ENCODE measurements around the gene ADARB2.

Gene ADARB2

DNA sequence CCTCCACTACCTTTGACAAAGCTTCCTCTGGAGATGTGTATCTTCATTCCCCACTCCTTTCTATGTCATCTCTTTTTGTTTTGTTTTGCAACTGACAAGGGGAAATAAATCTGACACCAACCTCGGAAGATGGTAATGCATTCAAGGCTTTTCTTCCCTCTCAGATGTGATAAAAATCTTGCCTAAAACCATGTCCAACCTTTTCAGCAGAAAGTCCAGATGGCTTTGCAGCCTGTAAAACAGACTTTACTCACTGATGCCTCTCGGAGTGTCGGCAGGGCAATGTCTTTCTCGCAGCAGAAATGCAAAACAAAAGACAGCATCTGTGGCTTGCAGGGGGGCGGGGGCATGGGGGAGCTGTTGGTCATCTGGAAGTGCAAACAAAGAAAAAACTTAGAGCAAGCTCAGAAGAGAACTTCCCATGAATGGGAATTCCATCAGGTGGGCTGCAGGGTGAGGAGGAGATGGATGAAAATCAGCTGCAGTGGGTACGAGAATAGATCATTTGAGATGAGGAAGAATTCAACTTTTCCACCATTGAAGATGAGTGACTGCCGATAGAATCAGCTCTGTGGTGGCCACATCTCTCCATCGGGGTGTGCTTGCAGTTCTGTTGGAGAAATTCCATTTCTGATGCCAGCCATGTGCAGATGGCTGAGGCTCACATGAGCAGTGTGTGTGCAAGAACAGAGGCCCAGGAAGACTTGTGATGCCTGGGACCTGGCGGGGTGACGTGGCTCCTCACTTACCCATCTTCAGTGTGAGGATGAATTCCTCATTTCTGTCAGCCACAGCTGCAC, 443.5 kb downstream of the ADARB2 start:
- DNase-seq (ENCODE audit: low read depth, low spot score), result no peak

DNA sequence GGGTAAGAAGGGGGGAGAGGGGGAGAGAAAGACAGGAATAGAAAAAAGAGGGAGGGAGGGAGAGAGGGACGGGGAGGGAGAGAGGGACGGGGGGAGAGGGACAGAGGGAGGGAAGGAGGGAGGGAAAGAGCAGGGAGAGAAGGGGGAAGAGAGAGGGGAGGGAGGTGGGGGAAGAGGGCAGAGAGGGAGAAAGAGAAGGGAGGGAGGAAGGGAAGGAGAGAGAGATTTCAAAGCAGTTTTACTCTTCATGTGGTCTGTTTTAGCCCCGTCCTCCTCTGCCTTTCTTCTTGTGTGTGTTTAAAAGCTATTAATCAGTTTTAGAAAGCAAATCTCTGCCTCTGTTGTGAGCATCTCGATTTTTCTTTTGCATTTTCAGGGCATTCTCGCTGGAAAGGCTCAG, 444.2 kb downstream of the ADARB2 start:
- DNase-seq (ENCODE audit: low read depth, low spot score), result no peak

DNA sequence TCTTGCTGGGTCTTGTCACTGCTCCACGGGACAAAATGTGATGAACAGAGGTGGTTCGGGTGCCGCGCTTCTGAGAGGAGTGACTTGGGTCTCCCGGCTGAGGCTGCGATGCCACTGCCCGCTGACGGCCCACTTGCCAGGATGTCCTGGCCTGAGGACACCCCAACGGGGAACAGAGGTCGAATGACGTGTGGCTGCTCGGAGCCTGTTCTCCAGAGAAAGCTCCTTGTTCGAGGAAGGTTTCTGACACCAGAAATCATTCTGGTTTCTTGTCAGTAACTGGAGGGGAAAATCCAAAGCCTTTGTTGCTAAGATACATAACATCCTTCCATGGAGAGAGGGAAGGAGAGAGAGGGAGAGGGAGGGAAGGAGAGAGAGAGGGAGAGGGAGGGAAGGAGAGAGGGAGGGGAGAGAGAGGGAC, 444.7 kb downstream of the ADARB2 start:
- DNase-seq (ENCODE audit: low read depth, low spot score), result no peak

DNA sequence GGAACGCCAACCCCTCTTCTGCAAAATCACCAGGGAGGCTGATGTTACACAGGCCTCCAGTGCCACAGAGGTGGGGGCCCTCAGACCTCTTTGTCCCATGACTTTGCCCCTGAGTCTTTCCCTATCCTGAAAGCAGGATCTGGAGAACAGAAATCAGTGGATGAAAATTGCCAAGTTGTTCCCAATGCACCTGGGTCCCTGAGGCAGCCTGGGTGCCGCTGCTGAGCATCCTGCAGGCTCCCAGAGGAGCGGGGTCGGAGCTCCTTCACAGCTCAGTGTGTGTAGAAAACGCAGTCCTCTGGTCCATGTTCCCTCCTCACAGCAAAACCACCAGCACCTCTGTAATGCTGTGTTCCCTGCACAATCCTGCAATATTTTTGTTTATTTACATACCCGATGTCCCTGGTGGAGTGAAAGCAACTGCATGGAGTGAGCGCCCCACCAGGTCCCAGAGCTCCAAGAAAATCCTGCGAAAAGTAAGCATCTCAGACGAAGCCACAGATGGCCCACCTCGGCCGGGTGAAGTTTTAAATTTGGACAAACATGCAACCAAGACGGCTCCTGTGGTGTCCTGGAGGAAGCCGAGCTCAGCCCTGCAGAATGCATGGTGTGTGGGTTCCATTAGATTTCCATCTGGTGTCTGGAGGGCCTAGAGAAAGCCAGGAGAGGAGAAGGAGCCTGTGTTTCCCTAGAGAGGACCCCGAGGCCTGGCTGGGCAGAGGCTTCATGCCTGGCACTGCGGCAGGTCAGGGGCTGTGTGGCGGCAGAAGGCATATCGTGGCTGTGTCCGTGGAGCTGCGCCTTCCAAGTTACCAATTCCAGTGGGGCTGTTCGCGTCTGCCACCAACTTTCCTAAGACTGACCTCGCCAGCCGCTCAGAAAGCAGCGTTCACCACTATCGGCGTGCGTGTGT, 445.9 kb downstream of the ADARB2 start:
- DNase-seq (ENCODE audit: low read depth, low spot score), result no peak

DNA sequence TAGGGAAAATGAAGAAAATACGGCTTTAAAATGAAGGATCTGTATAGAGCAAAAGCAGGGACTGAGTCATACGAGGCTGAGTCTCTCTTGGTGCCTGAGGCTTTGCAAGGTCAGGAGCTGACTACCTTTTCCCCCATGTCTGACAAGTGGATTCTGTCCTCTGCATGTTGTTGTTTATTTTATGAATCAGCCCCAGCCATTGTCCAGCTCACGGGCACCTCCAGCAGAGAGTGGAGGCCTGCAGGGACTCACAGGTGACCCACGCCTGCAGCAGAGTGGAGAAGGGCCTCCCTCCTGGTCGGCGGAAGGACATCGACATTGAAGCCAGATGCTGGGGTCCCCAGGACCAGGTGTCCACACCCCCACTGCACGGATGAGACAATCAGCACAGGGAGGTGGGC, 447.3 kb downstream of the ADARB2 start:
- no peak for DNase-seq (ENCODE audit: low read depth, low spot score)

DNA sequence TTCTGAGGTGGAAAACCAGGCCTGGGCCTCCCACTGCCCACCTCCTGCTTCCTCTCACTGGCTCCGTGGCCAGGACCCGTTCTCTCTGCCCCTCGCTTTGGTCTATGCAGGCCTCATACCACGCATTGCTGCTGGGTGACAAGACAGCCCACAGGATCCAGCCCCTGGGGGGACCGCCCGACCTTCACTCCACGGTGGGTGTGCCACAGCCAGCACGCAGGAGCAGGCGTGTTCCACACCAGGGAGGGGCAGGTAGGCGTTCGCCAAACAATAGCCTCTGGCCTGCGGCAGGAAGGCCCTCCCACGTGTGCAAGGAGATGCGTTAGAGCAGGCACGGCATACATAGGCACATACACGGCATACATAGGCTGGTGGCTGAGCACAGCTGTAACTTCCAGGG, 447.7 kb downstream of the ADARB2 start:
- DNase-seq (ENCODE audit: low read depth, low spot score), result no peak

DNA sequence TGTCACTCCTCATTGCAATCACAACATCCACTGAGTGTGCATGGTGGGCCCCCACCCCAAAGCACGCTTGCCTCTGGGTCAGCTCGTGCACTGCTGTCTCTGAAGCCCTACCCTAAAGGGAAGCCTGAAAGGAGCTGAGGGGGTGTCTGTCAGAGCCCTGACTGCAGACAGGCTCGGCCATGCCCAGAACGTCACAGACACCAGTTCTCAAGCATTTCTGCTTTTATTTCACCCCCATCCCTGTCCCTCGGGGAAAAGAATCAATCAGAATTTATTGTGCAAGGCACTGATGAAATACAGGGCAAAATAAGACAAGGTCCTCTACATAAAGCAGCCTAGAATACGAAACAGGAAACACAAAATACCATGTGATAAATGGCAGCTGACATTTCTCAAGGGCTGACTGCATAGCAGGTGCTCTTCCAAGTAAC, 449.3 kb downstream of the ADARB2 start:
- no peak for DNase-seq (ENCODE audit: low read depth, low spot score)

DNA sequence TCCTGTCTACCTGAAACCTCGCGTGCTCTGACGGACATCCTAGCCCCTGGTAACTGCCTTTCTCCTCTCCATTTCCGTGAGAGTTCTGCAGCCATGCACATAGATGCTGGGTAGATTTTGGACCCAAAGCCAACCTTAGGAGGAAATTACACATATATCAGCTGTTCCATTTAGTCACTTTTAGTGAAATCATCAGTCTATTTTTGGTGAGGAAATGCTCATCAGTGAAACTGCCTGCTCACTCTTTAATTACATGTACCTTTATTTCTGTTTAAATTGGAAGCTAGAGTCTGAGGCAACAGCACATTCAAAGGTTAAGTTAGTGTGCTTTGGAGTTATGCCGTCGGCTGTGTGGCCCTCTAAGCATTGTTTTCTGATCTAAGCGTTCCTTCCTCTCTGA, 449.8 kb downstream of the ADARB2 start:
- DNase-seq (ENCODE audit: low read depth, low spot score), result no peak

DNA sequence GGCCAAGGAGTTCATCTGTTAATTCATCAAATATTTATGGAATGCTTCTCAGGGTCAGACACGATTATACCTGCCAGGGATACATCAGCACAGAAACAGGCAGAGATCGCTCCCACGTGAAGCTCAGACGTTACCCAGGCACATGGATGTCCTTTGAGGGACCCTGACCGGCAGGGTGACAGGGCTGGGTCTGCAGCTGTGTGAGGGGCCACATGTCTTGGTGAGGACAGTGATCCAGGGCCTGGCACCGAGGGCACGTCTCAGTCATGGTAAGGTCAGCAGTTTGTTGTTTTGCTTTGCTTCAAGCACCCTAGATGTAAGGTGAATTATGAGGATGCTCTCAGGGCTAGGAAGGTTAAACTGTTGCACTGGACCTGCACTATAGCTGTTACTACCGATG, 453.2 kb downstream of the ADARB2 start:
- no peak for DNase-seq (ENCODE audit: low read depth, low spot score)

DNA sequence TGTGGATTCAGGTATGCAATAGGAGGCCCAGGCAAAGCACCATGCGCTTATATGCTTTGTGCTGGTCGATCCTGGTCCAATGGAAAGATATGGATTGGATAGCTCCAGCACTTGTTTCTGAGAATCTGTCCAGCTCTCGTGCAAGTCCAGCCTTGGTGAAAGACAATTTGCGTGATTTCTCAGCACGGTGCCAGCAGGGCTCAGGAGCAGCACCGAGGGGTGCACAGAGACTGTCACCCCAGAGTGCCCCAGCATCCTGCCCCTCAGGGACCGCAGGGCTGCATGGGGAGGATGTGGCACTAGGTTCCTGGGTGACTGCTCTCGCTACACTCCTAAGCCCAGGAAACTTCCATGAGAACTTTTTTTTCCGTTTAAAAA, 455.9 kb downstream of the ADARB2 start:
- DNase-seq (ENCODE audit: low read depth, low spot score), result no peak

DNA sequence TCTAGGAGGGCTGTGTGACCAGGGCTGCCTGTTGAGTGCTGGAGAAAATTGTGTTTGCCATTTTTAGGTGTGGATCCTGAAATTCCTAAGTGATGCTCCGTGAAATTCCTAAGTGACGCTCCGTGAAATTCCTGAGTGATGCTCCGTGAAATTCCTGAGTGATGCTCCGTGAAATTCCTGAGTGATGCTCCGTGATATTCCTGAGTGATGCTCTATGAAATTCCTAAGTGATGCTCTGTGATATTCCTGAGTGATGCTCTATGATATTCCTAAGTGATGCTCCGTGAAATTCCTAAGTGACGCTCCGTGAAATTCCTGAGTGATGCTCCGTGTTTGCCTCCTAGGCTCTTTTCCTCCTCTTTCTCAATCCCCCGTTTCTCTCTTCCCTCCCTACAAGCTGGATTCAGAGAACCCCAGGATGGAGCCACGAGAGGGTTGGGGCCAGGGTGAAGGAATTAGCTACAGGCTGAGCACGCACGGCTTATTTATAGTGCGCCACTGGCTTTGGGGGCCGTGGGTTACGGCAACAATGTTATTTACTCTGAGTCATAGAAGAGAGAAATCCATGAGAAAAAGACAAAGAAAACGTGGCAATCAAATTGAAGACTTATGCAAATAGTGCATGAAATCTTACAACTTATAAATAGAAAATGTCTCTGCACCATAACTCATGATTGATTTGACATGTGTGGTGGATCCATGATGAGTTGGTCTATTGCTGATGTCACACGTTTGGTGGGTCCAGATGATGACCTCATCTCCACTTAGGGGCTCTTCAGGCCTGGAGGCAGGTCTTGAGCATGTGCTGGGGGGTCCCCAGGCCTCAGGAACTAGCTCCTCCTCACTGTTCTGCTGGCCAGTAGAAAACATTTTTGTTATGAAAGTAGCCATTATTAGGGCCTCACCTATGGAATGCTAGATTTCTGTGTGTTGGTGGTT, 456.6 kb downstream of the ADARB2 start:
- DNase-seq (ENCODE audit: low read depth, low spot score), result no peak

DNA sequence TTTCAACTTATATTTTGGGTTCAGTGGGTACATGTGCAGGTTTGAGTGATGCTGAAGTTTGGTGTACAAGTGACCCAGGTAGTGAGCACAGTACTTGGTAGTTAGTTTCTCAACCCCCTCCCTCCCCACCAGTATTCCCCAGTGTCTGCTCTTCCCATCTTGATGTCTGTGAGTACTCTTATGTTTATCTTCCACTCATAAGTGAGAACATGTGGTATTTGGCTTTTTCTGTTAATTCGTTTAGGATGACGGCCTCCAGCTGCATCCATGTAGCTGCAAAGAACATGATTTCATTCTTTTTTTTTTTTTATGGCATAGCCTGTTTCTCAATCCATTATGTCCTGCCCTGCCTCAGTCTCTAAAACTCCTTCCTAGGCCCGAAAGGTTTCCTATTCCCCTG, 459.0 kb downstream of the ADARB2 start:
- DNase-seq (ENCODE audit: low read depth, low spot score), result no peak

DNA sequence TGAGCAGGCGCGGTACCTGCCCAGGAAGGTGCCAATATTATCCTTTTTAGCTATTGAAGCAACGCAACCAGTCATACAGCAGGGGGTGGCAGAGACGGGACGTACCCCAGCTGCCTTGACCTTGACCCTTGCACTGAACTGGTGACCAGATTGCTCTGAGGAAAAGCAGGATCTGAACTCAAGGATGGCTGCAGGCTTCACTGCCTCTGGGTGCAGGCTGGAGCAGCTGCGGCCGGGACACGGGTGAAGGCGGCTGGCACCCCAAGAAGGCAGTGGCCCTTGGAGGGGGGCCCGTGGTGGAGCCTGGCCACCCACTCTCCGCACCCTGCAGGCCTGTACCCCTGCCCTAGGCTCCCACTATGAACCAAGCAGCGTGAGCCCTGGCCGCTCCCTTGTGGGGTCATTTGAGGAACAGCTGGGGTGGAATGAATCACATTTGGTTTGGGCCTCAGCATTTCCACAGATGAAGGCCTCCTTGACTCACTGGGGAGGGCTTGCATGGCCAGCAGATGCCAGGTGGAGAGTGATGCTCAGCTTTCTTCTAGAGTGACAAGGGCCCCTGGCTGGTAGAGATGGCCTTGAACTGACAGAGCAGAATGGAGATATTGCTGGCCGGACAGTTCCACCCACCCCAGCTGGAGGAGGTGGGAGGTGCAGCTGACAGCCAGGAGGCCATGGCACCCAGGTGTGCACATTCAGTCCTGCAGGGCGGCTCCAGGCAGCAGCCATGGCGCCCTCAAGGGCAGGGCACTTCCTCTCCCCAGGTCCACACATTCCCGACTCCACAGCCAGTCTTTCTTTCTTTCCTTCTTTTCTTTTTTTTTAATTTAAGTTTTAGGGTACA, 462.4 kb downstream of the ADARB2 start:
- DNase-seq (ENCODE audit: low read depth, low spot score), result no peak

DNA sequence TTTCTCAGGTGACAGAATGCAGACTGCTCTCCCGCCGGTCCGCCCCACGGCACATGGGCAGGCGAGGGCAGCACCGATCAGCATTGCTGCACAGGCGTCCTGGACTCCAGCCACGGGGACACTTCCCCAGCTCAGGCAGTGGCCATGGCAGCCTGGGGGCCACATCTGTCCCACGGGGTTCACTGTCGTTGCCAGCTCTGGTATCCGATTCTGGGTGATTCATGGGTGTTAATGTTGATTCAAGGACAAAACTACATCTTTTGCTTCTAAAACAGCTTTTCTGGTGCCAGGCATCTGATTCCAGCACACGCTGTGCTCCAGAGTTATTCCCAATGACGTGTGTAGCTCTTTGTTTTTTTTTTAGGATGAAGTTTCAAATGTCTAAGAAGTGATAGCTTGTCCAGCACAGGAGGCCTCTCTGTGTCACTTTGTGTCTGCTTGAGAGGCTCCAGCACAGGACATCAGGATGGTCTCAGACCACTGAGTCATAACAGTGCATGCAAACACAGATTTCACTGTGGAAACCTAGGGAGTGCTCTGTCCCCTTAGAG, 463.1 kb downstream of the ADARB2 start:
- DNase-seq (ENCODE audit: low read depth, low spot score), result no peak

DNA sequence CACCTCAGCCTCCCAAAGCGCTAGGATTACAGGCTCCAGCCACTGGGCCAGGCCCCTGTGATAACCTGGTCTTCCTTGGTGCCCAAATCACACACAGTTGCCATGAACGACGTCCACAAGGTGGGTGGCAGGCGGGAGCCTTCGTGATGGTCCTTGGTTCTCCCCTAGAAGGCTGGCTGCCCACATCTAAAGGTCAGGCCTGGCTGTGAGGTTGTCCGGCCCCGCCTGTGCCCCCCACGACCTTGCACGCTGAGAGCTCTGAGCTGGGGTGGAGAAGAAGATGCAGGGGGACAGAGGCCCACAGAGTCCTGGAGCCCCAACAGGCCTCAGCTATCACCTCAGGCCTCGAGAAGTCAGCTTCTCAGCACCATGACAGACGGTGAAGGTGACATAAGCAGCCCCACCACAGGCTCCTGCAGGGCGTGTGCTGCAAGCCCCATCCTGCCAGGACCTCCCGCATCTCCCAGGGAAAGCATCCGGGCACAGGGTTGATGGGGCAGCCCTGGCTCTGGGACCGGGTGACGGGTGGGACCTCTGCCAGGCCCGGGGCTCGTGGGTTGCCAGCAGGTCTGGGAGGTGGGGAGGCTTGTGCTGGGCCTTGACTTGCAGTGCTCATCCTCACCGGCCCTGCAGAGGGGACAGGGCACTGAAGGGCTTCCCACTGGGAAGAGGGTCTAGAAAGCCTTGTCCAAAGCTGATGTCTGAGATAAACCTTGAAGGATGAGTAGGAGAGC, 463.8 kb downstream of the ADARB2 start:
- no peak for DNase-seq (ENCODE audit: low read depth, low spot score)

DNA sequence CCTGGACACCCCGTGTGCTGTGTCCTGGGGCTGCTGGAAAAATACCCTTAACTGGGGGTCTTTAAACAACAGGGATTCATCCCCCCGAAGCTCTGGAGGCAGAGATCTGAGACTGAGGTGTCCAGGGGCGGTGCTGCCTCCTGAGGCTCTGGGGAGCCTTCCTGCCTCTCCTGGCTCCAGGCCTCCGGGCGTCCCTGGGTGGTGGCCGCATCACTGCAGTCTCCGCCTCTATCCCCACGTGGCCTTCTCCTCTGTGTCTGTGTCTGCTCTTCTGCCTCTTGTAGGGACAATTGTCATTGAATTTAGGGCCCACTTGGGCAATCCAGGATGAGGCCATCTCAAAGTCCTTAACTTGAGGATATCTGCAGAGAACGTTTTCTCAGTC, 464.6 kb downstream of the ADARB2 start:
- DNase-seq (ENCODE audit: low read depth, low spot score), result no peak

DNA sequence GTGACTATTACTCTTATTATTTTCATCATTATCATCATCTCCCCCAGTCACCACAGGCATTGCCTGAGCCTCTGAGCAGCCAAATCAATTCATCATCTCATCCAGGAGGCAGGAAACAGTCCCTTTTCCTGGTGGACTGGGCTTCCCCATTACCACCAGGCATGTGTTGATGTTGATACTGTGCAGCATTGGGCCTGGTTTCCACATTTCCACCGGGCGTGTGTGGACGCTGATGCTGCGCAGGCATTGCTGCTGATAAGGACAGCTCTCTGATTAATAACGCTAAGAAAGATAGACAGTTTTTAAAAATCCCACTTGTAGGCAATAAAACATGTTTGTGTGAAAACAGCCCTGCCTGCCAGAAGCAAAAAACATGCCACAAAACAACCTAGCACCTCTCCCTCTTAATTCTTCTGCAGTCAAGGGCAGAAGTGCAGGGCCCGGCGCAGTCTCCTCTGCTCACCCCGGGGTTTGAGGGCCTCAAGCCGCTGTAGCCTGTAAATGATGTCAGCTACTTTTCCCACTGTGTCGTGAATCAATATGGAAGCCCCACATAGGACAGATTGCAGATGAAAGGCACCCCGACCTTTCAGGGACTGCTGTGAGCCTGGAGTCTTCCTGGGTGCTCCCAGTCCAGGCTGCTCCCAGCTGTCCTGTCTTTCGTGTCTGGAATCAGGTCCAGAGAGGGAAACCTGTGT, 465.1 kb downstream of the ADARB2 start:
- DNase-seq (ENCODE audit: low read depth, low spot score), result no peak

DNA sequence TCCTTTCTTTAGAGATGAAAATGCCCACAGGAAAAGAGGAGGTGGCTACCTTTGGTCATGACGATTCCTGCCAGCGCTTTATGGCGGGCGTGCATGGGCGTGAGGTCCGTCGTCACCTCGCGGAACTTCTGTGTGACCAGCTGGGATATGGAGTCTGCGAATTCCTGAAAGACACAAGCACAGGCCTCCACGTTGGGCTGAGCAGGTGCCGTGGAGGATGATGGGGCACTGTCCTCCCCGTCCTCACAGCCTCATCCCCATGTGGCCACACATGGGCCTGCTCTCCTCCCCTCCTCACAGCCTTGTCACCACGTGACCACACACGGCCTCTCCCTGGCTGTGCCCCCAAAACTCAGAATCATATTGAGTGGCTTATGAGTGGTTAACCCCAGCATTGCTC, 466.4 kb downstream of the ADARB2 start:
- no peak for DNase-seq (ENCODE audit: low read depth, low spot score)

DNA sequence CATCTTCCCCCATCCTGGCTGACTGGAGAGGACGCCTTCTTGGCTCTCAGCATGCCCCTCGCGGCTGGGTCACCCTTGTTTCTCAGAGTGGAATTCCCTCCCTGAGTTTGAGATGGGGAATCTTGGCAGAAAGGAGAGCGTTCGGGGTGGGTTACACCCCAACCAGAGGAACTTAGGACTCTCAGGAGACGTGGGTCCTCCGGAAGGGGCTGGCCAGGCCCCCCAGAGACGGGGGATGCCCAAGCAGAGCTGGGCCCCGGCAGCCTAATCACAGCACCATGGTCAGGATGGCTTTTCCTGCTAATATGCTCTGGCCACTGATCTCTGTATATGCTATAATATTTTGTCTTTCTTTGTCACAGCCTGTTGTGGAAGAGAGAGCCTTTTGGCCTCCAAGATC, 466.8 kb downstream of the ADARB2 start:
- no peak for DNase-seq (ENCODE audit: low read depth, low spot score)
